ENCODE data around the gene AGAP3.

- TF ChIP-seq, protein P1, sequence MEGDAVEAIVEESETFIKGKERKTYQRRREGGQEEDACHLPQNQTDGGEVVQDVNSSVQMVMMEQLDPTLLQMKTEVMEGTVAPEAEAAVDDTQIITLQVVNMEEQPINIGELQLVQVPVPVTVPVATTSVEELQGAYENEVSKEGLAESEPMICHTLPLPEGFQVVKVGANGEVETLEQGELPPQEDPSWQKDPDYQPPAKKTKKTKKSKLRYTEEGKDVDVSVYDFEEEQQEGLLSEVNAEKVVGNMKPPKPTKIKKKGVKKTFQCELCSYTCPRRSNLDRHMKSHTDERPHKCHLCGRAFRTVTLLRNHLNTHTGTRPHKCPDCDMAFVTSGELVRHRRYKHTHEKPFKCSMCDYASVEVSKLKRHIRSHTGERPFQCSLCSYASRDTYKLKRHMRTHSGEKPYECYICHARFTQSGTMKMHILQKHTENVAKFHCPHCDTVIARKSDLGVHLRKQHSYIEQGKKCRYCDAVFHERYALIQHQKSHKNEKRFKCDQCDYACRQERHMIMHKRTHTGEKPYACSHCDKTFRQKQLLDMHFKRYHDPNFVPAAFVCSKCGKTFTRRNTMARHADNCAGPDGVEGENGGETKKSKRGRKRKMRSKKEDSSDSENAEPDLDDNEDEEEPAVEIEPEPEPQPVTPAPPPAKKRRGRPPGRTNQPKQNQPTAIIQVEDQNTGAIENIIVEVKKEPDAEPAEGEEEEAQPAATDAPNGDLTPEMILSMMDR (conservative IDR thresholded peaks at IDR 0.05), result no peak
- no peak for TF ChIP-seq ZFX (IDR thresholded peaks at IDR 0.05)
These were observed 32.5 kb upstream of the AGAP3 start for GRCh38 chr7:151053751-151054150.

All from C4-2B (cell line).